ENCODE results near the gene WDR49.

The WDR49 gene

DNA sequence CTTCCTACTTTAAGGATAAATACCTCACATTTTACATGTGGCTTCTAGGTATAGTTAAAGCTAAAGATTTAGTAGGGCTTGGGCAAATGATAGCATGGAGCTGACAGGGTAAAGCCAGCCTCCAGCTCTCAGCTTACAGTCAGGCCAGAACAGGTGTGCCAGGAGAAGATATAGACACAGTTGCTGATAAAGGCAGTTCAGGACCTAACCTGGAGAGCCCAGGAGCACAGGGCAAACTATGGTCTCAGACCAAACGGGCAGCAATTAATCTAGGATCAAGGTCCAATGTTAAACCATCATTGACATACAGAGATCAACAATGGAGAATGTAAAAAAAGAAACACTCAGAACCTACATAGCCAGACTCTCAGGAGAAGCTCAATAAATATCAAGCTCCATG, 4.0 kb downstream of the WDR49 start:
- Histone ChIP-seq H3K9me3 (ENCODE audit: low read length) (no peaks in the 10 kb centered on the region), H3K27ac (ENCODE audit: low read depth, low read length, poor library complexity, severe bottlenecking) (no peak overlapping the region), H3K4me2 (ENCODE audit: low read length) (no peak overlapping the region), H3K79me2 (ENCODE audit: insufficient read depth, low read length) (no peaks in the 10 kb centered on the region), H3K9ac (ENCODE audit: low read length) (no peak overlapping the region), H3K9me2 (ENCODE audit: low read depth, low read length) (no peaks in the 10 kb centered on the region), H3K4me3 (ENCODE audit: low read depth, low read length, poor library complexity, severe bottlenecking) (no peak overlapping the region), H3K36me3 (ENCODE audit: insufficient read depth, low read length) (no peaks in the 10 kb centered on the region), H3K4me1 (ENCODE audit: insufficient read depth, low read length, severe bottlenecking) (no peaks in the 10 kb centered on the region), H3F3A (ENCODE audit: insufficient read depth, low read length) (no peaks in the 10 kb centered on the region), H3K27me3 (ENCODE audit: insufficient read depth, low read length) (no peaks in the 10 kb centered on the region), H2AFZ (ENCODE audit: low read length) (no peak overlapping the region), H4K20me1 (ENCODE audit: insufficient read depth, low read length) (no peaks in the 10 kb centered on the region)
- TF ChIP-seq EZH2 (IDR thresholded peaks at IDR 0.05; ENCODE audit: borderline replicate concordance, low read length) = no peak
- TF ChIP-seq, protein P1, sequence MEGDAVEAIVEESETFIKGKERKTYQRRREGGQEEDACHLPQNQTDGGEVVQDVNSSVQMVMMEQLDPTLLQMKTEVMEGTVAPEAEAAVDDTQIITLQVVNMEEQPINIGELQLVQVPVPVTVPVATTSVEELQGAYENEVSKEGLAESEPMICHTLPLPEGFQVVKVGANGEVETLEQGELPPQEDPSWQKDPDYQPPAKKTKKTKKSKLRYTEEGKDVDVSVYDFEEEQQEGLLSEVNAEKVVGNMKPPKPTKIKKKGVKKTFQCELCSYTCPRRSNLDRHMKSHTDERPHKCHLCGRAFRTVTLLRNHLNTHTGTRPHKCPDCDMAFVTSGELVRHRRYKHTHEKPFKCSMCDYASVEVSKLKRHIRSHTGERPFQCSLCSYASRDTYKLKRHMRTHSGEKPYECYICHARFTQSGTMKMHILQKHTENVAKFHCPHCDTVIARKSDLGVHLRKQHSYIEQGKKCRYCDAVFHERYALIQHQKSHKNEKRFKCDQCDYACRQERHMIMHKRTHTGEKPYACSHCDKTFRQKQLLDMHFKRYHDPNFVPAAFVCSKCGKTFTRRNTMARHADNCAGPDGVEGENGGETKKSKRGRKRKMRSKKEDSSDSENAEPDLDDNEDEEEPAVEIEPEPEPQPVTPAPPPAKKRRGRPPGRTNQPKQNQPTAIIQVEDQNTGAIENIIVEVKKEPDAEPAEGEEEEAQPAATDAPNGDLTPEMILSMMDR (IDR thresholded peaks at IDR 0.05; ENCODE audit: low read length) = no peak

DNA sequence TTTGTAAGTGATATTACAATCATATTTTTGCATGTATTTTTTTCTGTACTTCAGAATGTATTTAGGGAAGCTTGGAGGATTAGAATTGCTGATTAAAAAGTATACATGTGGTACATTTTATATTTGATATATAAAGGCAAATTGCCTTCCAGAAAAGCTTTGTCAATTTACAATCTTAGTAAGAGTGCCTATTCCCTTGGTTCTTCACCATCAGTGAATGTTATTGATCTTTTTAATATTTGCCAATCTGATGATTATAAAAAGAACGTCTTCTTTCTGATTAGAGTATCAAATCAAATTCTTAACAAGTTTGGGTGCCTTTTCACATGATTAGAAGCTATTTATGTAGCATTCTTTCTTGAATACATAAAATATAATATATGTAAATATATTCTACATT, 9.1 kb downstream of the WDR49 start:
- no peak overlapping the region for H3K4me3 ChIP-seq (ENCODE audit: low read depth, low read length, poor library complexity, severe bottlenecking)
- no peaks in the 10 kb centered on the region for H3K36me3 ChIP-seq (ENCODE audit: insufficient read depth, low read length)
- H3K27ac ChIP-seq (ENCODE audit: low read depth, low read length, poor library complexity, severe bottlenecking) = no peak overlapping the region
- no peaks in the 10 kb centered on the region for H4K20me1 ChIP-seq (ENCODE audit: insufficient read depth, low read length)
- no peaks in the 10 kb centered on the region for H3K27me3 ChIP-seq (ENCODE audit: insufficient read depth, low read length)
- H2AFZ ChIP-seq (ENCODE audit: low read length) = no peak overlapping the region
- no peaks in the 10 kb centered on the region for H3K9me3 ChIP-seq (ENCODE audit: low read length)
- no peaks in the 10 kb centered on the region for H3F3A ChIP-seq (ENCODE audit: insufficient read depth, low read length)
- no peaks in the 10 kb centered on the region for H3K79me2 ChIP-seq (ENCODE audit: insufficient read depth, low read length)
- H3K4me2 ChIP-seq (ENCODE audit: low read length) = no peak overlapping the region
- H3K9ac ChIP-seq (ENCODE audit: low read length) = no peak overlapping the region
- H3K9me2 ChIP-seq (ENCODE audit: low read depth, low read length) = no peaks in the 10 kb centered on the region
- no peak for TF ChIP-seq EZH2 (IDR thresholded peaks at IDR 0.05; ENCODE audit: borderline replicate concordance, low read length)
- TF ChIP-seq, protein P1 (IDR thresholded peaks at IDR 0.05; ENCODE audit: low read length) = no peak
- H3K4me1 ChIP-seq (ENCODE audit: insufficient read depth, low read length, severe bottlenecking) = no peaks in the 10 kb centered on the region

DNA sequence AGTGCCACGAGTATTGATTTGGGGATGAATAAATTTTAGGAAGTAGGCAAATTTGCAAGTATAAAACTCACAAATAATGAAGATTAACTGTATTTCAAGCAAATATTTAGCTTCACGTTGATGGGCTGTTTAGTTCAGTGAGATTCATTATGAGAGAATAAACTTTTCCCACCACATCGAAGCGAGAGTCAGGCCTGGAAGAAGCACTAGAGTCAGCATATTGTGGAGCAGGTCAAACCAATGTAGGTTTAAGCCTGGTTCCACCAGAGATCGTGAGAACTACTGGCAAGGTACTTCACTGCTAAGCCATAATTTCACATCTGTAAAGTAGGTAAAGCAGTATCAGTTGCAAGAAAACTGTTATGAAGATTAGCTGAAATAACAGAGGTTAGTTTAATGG, 22.3 kb downstream of the WDR49 start:
- Histone ChIP-seq H3K36me3 (ENCODE audit: insufficient read depth, low read length) (no peaks in the 10 kb centered on the region), H3K4me1 (ENCODE audit: insufficient read depth, low read length, severe bottlenecking) (no peaks in the 10 kb centered on the region), H3K4me3 (ENCODE audit: low read depth, low read length, poor library complexity, severe bottlenecking) (no peak overlapping the region), H3K79me2 (ENCODE audit: insufficient read depth, low read length) (no peaks in the 10 kb centered on the region), H3F3A (ENCODE audit: insufficient read depth, low read length) (no peaks in the 10 kb centered on the region), H3K9ac (ENCODE audit: low read length) (no peak overlapping the region), H2AFZ (ENCODE audit: low read length) (no peak overlapping the region), H3K27ac (ENCODE audit: low read depth, low read length, poor library complexity, severe bottlenecking) (no peak overlapping the region), H3K4me2 (ENCODE audit: low read length) (no peak overlapping the region), H3K9me3 (ENCODE audit: low read length) (no peaks in the 10 kb centered on the region), H3K27me3 (ENCODE audit: insufficient read depth, low read length) (no peaks in the 10 kb centered on the region), H3K9me2 (ENCODE audit: low read depth, low read length) (no peaks in the 10 kb centered on the region), H4K20me1 (ENCODE audit: insufficient read depth, low read length) (no peaks in the 10 kb centered on the region)
- TF ChIP-seq, protein P1 (IDR thresholded peaks at IDR 0.05; ENCODE audit: low read length) = no peak
- TF ChIP-seq EZH2 (IDR thresholded peaks at IDR 0.05; ENCODE audit: borderline replicate concordance, low read length) = no peak
